ENCODE results near the gene RNF213. TPM values are rescaled to one million over a fixed set of nuclear protein-coding genes. Genes with fewer than 3 reads are reported as not detected.

The RNF213 gene
- total and polyA plus RNA-seq, 2 of the 8 experiments (the other 6 are each of a cell fraction or from before 2014, with no cell fraction given): 33.8 to 62.8 TPM

GRCh38 chr17:80389011-80389995, 128.7 kb downstream of the RNF213 start (continued):
- TF ChIP-seq USF2 (IDR thresholded peaks at IDR 0.05; ENCODE audit: low read length): no peak
- TF ChIP-seq EGR1 (IDR thresholded peaks at IDR 0.05; ENCODE audit: borderline replicate concordance, low read depth, low read length): no peak
- no peak for TF ChIP-seq POLR2A (IDR thresholded peaks at IDR 0.05; ENCODE audit: control extremely low read depth in 1 of 2, low read depth in 2 of 2, low read length in 2 of 2)
- no peak for TF ChIP-seq BACH1 (IDR thresholded peaks at IDR 0.05; ENCODE audit: low read length)
- TF ChIP-seq CREB1 (IDR thresholded peaks at IDR 0.05): no peak
- no peak for TF ChIP-seq TAF1 (IDR thresholded peaks at IDR 0.05; ENCODE audit: low read depth, low read length)
- TF ChIP-seq SP2 (IDR thresholded peaks at IDR 0.05; ENCODE audit: low read length): no peak
- no peak for TF ChIP-seq SP1 (IDR thresholded peaks at IDR 0.05; ENCODE audit: low read depth, low read length)
- TF ChIP-seq CHD7 (IDR thresholded peaks at IDR 0.05; ENCODE audit: insufficient replicate concordance, low read length): no peak

Data from H1 (cell line).